Dermis microvascular lymphatic vessel endothelial cell (primary cell): ENCODE data around the gene MAGEB17. TPM values are rescaled to one million over a fixed set of nuclear protein-coding genes. Genes with fewer than 3 reads are reported as not detected.
"Not testable (repeated sequence)": the region's sequence is repeated elsewhere in the genome, so short reads cannot be mapped to it uniquely, and the experiment has no call there.

ENCODE experiments used
- DNase-seq, 2 donors: peaks; one replicate each; pipeline versions ENCODE4 v3.0.0 to v3.0.0-alpha.2; 2010; ENCODE audit warnings: low read depth in 2 of 2
- total RNA-seq: library from RNA; depleted of rRNA; stranded (reverse); fragments of >200 nt; gene quantifications from 2 replicates; pipeline ENCODE4 v1.2.1, GENCODE V29; 2014

The MAGEB17 gene, protein sequence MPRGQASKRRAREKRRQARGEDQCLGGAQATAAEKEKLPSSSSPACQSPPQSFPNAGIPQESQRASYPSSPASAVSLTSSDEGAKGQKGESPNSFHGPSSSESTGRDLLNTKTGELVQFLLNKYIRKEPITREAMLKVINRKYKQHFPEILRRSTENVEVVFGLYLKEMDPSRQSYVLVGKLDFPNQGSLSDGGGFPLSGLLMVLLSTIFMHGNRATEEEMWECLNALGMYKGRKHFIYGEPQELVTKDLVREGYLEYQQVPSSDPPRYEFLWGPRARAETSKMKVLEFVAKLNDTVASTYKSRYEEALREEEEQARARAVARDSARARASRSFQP
- total RNA-seq: not detected in 2 replicates

DNA sequence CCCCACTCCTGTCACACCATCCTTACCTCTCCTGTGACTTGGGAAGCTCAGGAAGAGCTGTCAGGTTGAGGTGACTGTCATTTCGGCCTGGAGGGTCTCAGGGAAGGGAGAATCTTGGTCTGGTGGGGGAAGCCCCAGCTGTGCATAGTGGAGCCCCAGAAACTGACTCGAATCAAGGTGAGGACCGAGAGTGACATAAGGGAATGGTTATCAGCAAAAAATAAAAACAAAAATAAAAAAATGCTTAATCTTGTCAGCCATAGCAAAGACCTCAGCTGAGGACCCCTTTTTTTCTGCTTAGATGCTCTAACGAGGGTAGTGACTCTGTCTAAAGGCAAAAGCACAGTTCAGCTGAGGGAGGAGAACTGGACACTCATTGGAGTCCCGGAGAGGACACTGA, at the start of gene MAGEB17:
MAGEB17 (plus strand) TSS at position 301 of the 400 bp plus-strand sequence. CDS start 2,902 bp downstream, outside the sequence.
- DNase-seq: no peak

- no peak for DNase-seq
These were observed 47.7 kb upstream of the MAGEB17 start for GRCh38 chrX:16119353-16120220.

- no peak for DNase-seq
These were observed 46.9 kb upstream of the MAGEB17 start for GRCh38 chrX:16120431-16120830.

DNA sequence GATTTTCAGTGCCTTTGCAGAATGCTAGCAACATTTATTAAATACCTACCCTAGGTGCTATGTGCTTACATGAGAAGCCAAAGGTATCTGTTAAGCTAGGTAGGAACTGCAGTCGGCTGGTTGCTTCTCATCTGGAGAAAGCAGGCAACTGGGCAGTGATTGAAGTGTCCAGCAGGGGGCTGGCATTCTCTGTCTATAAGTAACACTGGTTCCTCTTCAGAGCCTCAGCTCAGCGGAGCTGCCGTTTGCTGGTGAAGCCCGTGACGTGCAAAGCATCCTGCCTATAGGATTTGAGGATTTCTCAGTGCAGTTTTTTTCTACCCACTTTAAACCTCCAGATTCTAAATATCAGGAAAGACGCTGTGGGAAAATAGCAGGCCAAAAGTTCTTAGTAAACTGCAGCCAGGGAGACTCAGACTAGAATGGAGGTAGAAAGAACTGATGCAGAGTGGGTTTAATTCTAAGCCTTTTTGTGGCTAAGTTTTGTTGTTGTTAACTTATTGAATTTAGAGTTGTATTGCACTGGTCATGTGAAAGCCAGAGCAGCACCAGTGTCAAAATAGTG, 44.0 kb upstream of the MAGEB17 start, which contains the start of gene GRPR:
GRPR (plus strand) TSS at position 344 of the 565 bp plus-strand sequence. CDS start 389 bp downstream, outside the sequence.
- DNase-seq: peak; percentile 65 to 86

DNA sequence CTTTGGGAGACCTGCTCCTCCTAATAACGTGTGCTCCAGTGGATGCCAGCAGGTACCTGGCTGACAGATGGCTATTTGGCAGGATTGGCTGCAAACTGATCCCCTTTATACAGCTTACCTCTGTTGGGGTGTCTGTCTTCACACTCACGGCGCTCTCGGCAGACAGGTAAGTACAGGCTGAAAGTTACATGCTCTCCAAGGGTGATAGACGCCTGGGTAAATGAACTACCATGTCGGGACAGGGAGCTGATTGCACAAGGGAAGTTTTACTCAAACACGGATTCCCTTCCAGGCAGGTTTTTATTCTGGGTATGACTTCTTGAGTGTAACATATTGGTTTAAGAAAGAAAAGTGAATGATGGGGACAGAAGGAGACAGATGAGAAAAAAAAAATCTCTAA, 43.1 kb upstream of the MAGEB17 start:
- no peak for DNase-seq

GRCh38 chrX:16125520-16126149, 41.6 kb upstream of the MAGEB17 start:
- no peak for DNase-seq

DNA sequence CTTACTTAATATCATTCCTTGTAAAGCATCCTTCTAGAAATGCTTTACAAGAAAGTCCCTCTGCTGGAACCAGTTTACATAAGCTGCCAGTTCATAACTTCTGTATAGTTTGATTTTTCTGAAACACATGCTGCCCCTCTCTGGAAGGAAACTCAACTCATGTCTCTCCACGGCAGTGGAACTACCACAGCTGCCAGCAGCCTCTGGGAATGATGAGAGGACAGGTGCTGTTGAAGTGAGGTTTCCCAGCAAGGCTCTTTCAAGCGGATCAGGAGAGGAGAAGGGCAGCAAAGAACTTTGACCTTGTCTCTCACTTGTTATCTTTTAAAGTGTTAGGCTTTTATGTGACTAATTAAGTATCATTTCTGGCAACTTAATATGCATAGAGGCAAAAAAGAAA, 36.6 kb upstream of the MAGEB17 start:
- DNase-seq: no peak

- DNase-seq: no peak
These were observed 32.3 kb upstream of the MAGEB17 start for GRCh38 chrX:16134936-16135335.

GRCh38 chrX:16136080-16136479, 31.2 kb upstream of the MAGEB17 start:
- DNase-seq: no peak

- no peak for DNase-seq
These were observed 29.7 kb upstream of the MAGEB17 start for GRCh38 chrX:16137416-16138107.

- DNase-seq: peak in 1 of 2 donors; percentile 3
These were observed 29.2 kb upstream of the MAGEB17 start for GRCh38 chrX:16138108-16138427.

DNA sequence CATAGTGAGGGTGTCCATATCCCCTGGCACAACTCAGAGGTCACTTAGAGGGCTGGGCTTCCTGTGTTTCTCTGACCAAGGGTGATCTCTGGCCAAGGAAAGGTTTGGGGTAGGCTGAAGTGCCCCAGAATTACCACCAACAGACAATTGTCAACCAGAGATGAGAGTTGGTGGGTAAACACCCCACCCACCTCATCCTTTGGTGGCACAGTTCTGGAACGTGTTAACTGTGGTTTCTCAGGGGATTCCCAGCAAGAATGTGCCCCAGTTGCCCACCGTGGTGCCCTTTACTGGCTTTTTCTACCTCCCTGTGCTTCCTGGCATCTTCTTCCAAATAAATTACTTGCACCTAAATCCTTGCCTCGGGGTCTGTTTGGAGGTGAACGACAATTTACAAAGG, 26.8 kb upstream of the MAGEB17 start:
- DNase-seq: no peak

DNA sequence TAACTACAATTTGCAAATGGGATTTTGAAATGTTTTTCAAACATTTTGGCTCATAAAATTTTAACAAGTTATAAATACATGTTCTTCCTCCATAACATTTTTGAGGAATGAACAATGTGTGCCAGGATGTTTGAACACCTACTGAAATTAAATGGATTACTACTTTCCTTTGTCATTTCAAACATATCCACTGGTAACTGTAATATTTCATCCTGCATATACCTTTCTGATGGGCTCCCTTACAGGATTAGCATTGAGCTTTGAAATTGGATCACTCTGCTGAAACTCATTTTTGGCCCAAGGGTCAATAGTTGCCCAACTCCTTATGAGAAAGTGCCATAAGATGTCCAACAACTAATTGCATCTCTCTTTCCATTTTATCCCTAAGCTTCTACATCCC, 26.3 kb upstream of the MAGEB17 start:
- no peak for DNase-seq

- no peak for DNase-seq
These were observed 25.6 kb upstream of the MAGEB17 start for GRCh38 chrX:16141422-16142245.

- DNase-seq: no peak
These were observed 25.1 kb upstream of the MAGEB17 start for GRCh38 chrX:16142246-16142558.

DNA sequence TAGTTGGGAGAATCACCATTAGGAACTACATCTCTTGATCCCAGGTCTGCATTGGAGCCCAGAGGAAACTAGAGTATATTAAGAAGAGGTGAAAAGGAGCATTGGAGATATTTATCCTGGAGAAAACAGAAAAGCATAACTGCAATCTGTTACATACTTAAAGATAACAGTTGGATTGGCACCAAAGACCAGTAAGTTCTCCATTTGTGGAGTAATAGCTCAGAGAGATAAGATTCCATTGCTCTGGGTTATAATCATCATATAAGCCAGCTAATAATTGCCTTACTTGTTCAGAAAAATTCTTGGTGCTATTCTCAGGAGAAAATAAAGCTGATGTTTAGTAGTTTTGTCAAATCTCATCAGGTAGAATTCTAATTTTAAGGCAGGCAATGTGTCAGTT, 23.3 kb upstream of the MAGEB17 start:
- no peak for DNase-seq

DNA sequence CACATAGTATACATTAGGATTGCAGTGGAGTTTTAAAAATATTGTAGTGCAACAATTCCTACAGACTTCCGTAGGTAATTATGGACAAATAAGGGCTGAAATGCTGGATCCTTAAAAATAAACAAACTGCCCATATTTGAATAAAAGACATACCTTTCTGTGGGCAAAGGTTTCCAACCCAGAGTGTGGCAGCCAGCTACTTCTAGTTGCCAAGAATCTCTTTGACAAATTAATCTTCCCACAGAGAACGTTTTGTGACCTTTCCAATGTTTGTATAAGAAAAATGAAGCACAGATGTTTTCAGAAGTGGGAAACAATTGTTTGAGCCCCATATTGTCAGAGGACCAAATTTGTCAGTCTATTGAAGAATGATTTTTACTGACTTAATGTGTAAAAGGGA, 22.9 kb upstream of the MAGEB17 start:
- no peak for DNase-seq

- DNase-seq: not testable (repeated sequence)
These were observed 22.2 kb upstream of the MAGEB17 start for GRCh38 chrX:16145093-16145492.

DNA sequence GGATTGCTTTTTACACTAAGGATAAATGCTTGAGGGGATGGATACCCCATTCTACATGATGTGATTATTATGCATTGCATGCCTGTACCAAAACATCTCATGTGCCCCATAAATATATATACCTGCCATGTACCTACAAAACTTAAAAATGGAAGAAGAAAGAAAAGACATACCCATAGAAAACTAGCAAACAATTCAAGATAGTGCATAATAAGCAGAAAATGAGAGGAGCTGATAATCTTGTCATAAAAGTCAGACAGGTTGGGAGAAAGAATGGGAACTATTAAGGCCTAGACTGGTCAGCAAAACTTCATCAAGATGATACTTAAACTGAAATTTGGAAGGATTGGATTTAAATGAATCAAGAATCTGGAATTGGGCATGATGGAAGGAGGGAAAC, 21.6 kb upstream of the MAGEB17 start:
- DNase-seq: no peak

GRCh38 chrX:16148896-16149295, 18.4 kb upstream of the MAGEB17 start:
- DNase-seq: no peak
